ENCODE measurements around the gene SENP5.
A peak's percentile ranks its signal among the peaks of the same experiment; 100 is the strongest.
"Not testable (repeated sequence)": the region's sequence is repeated elsewhere in the genome, so short reads cannot be mapped to it uniquely, and the experiment has no call there.

The SENP5 gene, protein sequence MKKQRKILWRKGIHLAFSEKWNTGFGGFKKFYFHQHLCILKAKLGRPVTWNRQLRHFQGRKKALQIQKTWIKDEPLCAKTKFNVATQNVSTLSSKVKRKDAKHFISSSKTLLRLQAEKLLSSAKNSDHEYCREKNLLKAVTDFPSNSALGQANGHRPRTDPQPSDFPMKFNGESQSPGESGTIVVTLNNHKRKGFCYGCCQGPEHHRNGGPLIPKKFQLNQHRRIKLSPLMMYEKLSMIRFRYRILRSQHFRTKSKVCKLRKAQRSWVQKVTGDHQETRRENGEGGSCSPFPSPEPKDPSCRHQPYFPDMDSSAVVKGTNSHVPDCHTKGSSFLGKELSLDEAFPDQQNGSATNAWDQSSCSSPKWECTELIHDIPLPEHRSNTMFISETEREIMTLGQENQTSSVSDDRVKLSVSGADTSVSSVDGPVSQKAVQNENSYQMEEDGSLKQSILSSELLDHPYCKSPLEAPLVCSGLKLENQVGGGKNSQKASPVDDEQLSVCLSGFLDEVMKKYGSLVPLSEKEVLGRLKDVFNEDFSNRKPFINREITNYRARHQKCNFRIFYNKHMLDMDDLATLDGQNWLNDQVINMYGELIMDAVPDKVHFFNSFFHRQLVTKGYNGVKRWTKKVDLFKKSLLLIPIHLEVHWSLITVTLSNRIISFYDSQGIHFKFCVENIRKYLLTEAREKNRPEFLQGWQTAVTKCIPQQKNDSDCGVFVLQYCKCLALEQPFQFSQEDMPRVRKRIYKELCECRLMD

DNA sequence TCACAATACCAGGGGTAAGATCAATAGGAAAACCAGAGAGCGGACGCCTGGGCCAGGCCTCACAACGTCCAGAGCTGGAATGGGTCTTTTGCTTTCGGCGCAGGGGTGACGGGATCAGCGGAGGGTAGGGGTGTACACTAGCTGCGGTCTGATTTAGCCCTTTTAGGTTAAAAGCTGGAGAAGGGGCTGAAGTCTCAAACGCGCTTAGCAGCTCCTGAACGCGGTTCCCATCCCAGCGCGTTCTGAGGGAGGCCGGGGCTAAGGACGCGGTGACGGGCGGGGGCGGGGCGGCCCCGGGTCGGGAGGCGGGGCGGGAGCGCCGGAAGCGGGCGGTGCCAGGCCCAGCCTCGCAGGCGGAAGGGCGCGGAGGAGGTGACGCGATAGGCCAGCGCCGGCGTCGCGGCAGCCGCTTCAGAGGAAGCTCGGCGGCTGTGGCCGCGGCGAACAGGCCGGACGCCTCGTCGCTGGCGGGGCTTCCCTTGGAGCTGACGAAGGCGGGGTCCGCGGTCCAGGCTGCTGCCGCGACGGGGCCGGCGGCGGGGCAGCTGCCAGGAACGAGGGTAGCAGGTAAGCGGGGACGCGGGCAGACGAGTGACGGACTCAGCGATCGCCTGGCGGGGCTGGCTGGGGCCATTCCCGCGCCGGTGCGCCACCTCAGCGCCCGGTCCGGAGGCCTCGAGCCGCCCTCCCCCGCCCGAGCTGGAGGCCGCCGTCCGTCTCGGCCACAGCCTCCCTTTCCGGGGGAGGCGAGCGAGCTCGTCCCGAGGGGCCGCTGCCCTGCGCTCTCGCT, at the start of gene SENP5:
TSS of gene SENP5 (plus strand) at position 414 of the 790 bp plus-strand sequence. CDS start 17,262 bp downstream, outside the sequence.
- DNase-seq = peak; percentile 89

DNA sequence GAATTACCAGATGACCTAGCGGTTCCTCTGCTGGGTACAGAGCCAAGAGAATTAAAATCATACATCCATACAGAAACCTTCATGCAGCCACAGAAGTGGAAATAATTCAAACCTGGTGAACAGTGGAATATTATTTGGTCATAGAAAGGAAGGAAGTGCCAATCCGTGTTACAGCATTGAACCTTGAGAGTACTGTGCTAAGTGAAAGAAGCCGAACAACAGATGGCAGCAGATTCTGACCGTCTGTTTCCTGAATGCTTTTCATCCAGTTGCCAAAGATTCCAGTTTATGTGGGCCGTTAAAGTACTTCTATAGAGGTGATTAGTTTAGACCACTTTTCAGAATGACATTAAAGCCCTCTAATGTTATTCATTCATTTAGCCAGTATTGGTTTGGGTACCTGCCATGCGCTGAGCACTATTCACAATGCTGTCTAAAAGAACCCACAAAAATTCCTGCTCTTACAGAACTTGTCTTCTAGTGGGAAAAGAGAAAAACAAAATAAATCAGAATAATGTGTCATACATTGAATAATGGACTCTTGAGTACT, 45.8 kb upstream of the SENP5 start:
- DNase-seq = no peak

DNA sequence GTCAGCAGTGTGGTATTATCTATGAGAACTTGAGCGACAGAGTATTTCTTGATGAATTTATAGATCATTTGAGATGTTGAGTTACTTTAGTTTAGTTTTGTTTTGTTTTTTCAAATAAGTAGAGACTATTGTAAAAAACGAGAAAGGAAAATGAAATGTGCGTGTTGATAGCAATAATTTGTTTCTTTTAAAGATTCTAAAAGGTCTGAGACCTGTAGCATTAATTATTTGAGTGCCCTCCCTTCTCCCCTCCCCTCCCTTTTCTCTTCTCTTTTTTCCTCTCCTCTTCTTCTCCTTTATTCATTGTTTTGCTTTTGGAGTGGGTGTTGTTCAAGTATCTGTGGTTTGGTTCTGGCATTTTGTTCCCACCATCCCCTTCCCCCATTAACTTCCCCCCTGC, 38.1 kb upstream of the SENP5 start:
- DNase-seq = not testable (repeated sequence)

DNA sequence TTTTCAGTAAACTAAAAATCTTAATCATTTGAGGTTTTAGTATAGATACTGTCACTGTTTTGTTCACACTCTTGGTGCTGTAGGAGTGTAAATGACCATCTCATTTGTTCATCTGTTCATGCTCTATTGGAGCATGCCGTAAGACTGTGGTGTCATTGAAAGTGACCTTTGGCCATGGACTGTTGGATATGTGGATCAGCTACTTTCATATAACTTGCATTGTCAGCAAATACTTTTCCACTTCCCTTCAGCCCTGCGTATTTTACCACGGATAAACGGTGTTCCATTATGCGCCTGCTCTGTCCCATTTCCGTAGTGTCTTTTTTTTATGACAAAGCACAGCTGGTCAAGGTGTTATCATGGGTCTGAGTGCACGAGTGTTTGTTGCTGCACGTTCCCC, 32.6 kb upstream of the SENP5 start:
- DNase-seq = no peak

DNA sequence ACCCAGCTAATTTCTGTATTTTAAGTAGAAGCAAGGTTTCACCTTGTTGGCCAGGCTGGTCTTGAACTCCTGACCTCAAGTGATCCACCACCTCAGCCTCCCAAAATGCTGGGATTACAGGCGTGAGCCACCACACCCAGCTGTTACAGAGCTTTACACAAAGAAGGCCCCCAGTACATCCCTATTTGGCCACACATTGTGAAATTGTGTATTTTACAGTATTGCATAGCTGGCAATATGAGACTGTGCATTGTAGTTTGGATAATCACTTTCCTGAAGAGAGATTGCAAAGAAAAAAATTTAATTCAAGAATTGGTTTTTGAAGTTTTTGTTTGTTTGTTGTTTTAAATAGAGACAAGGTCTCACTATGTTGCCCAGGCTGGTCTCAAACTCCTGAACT, 31.1 kb upstream of the SENP5 start:
- DNase-seq = not testable (repeated sequence)

DNA sequence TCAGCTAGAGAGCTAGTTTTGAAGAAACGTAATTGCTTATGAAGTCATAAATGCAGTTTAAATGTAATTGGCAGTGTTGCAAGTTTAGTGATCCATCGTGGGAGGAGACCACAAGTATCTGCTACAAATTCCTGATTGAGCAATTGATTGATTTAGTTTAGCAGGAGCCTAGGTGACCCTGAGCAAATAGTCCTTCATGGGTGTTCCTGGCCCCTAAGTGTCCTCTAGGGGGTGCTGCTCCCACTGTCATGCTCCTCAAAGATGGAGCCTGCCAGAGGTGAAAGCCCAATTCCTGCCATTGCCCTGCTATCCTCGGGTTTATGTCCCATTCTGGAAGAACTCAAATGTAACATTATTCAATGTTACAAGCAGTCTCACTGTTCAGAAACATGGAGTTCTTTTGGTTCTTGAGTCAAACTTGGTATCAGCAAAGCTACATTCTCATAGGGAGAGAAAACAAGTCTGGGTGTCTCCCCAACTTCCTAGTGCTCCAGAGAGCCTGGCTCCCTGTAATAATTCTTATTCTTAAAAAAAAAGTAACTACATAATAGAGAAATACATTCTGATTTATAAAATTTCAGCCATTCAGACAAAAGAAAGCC, 29.8 kb upstream of the SENP5 start:
- peak; percentile 76 to 77 for DNase-seq

DNA sequence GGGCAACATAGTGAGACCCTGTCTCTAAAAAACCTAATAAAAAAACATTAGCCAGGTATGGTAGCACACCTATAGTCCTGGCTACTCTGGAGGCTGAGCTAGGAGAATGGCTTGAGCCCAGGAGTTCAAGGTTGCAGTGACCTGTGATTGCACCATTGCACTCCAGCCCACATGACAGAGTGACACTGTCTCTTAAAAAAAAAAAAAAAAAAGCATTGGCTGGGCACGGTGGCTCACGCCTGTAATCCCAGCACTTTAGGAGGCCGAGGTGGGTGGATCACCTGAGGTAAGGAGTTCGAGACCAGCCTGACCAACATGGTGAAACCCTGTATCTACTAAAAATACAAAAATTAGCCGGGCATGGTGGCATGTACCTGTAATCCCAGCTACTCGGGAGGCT, 28.4 kb upstream of the SENP5 start:
- DNase-seq = not testable (repeated sequence)

DNA sequence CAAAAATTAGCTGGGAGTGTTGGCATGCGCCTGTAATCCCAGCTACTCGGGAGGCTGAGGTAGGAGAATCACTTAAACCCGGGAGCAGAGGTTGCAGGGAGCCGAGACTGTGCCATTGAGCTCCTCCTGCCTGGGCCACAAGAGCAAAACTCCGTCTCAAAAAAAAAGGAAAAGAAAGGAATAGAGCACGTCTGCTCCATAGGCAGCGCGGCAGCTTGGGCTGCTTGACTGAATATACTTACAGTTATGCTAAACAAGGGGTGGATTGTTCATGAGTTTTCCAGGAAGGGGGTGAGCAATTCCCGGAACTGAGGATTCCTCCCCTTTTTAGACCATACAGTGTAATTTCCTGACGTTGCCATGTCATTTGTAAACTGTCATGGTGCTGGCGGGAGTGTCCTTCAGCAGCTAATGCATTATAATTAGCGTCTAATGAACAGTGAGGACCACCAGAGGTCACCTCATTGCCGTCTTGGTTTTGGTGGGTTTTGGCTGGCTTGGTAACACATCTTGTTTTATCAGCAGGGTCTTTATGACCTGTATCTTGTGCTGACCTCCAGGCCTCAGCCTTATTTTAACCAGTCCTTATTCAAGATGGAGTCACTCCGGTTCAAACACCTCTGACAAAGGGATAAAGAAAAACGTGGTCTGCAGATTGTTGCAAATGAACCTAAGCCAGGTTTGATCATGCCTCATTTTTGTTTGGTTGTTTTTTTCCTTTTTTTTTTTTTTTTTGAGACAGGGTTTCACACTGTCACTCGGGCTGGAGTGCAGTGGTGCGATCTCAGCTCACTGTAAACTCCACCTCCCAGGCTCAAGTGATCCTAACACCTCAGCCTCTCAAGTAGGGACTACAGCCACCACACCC, 24.9 kb upstream of the SENP5 start:
- no peak for DNase-seq

DNA sequence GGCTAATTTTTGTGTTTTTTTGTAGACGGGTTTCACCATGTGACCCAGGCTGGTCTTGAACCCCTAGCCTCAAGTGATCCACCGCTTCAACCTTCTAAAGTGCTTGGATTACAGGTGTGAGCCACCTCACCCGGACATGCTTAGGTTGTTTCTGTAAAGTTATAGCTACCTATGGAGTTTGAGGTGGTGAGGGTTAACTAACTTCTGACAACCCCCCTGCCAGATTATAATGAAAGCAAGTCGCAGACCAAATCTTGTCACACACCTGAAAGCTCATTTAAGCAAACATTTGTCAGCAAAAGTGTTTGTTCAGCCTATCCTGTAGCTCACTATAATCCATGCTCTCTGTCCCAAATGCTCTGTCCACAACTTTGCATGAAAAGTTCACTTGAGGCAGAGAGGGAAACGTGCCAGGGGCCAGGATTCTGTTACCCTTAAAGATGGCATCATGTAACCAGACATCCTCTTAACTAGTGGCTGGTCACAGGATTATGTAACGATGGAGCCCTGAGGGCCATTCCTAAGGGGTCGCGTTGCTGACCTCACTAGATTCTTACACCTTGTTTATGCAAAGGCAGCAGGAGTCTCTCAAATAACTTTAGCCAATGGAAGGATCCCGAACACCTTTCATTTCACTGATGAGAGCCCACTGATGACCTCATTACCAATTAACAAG, 24.1 kb upstream of the SENP5 start:
- DNase-seq = no peak

DNA sequence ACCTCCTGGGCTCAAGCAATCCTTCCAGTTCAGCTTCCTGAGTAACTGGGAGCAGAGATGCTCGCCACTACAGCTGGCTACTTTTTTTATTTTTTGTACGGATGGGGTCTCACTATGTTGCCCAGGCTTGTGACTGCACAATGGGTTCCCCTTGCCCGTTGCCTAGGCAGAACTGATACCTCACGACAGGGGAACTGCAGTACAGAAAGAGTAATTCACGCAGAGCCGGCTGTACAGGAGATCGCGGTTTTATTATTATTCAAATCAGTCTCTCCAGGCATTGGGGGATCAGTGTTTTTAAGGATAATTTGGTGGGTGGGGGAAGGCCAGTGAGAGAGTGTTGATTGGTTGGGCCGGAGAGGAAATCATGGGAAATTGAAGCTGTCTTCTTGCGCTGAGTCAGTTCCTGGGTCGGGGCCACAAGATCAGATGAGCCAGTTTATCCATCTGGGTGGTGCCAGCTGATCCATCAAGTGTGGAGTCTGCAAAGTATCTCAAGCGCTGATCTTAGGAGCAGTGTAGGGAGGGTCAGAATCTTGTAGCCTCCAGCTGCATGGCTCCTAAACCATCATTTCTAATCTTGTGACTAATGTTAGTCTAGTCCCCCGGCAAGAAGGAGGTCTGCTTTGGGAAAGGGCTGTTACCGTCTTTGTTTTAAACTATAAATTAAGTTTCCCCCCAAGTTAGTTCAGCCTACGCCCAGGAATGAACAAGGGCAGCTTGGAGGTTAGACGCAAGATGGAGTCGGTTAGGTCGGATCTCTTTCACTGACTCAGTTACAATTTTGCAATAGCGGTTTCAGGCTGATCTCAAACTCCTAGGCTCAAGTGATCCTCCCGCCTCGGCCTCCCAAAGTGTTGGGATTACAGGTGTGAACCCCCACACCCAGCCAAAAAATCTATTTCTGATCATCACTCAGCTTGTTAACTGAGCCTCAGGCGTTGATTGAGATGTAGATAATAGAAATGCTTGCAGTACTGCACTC, 23.2 kb upstream of the SENP5 start:
- DNase-seq = not testable (repeated sequence)

DNA sequence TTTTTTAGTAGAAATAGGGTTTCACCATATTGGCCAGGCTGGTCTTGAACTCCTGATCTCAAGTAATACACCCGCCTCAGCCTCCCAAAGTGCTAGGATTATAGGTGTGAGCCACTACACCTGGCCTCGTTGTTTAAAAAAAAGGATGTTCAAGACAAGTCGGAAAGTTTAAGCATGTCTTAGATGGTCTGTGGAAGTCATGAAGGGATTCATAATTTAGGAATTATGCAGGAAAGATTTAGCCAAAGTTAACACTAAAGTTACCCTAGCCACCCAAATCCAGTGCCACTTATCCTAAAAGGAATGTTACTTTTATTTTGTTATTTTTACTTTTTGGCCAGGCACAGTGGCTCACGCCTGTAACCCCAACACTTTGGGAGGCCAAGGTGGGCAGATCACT, 19.3 kb upstream of the SENP5 start:
- DNase-seq = not testable (repeated sequence)

DNA sequence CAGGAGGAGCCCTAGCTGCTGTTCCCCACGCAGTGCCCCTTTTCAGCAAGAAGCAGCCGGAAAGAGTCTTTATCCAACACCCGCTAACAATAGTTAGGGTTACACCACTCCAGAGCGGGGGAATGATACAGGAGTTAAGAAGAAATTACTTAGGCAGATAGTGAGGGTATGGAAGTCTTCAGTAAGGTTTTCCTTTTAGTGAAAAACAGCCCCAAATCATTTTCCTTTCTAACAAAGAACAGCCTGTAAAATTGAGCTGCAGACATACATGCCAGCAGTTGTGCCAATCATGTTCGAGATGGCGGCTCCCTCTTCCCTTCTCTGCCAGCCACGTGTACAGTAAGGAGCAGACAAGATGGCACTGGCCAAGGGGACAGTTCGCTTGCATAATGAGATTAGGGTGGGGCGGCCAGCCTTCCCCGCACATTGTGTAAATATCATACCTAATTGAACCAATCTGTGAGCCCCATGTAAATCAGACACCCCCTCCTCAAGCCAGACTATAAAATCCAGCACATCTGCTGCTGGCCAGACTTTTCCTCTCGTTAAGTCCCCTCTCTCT, 18.5 kb upstream of the SENP5 start:
- no peak for DNase-seq

DNA sequence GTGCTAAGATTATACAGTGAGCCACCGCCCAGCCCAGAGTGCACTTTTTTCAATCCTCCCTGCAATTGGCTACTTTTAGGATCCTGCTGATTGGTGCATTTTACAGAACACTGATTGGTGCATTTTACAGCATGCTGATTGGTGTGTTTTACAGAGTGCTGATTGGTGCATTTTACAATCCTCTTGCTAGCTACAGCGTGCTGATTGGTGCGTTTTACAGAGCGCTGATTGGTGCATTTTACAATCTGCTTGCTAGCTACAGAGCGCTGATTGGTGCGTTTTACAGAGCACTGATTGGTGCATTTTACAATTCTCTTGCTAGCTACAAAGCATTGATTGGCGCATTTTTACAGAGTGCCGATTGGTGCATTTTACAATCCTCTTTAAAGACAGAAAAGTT, 4.7 kb upstream of the SENP5 start:
- DNase-seq = not testable (repeated sequence)

DNA sequence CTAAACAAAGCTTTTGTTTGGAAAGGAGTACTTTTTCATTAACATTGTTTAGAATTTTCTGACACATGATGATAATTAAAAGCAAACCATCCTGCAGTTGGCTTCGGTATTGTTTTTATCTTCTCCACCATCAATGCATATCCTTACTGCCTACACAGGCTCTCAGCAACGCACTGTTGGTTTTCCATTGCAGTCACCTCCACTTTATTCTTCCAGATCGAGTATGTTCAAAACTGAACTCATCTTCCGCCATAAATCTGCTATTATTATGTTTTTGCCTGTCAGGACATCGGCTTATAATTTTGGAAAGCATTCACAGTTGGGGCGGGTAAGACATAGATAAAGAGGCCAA, 589 bp upstream of the SENP5 start:
- DNase-seq = no peak

DNA sequence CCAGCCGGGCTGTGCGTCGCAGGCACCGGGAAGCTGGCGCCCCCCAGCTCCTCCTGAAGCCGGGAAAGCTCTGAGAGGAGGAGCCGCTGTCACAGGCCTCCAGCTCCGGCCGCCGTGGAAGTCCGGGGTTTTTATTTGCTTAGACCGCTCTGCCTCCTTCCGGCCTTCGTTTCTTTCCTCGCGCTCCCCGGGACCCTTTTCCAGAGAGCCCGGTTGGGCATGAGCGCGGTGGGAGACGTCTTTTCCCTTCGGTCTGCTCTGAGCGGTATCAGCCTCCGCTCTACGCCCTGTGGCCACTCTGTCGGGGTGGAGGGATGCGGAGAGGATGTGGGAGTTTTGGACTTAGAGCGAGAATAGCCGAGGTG, 559 bp downstream of the SENP5 start:
- DNase-seq = peak in 1 of 2 donors; percentile 25

DNA sequence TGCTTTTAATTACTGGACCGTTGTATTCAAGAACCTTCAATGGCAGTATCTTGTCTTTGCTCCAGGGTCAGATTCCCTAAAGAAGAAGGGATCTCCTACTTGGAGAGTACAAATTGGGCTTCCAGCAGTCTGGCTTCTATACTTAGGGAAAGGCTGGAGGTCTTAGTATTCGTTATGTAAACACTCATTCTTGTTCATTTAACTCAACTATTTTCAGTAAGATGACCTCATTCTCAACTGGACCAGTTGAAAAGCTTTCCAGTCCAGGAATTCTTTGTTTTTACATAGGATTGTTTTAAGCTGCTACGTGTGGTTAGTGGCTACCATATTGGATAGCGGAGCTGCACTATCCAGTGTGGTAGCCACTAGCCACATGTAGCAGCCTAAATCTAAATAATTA, 4.6 kb downstream of the SENP5 start:
- DNase-seq = no peak

DNA sequence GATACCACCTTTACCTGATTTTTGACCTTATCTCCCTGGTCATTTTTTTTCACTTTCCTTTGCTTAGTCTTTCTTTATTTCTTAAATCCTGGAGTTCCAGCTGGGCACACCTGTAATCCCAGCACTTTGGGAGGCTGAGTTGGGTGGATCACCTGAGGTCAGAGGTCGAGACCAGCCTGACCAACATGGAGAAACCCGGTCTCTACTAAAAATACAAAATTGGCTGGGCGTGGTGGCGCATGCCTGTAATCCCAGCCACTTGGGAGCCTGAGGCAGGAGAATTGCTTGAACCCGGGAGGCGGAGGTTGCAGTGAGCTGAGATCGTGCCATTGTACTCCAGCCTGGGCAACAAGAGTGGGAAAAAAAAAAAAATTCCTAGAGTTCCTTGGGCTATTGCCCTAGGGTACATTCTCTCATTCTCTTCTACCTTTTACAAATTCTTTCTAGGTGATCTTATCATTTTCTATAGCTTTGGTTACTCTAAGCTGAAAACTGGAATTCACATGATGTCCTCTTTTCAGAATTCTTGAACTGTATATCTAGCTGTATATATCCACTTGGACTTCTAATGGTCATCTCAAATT, 6.9 kb downstream of the SENP5 start:
- DNase-seq = not testable (repeated sequence)

DNA sequence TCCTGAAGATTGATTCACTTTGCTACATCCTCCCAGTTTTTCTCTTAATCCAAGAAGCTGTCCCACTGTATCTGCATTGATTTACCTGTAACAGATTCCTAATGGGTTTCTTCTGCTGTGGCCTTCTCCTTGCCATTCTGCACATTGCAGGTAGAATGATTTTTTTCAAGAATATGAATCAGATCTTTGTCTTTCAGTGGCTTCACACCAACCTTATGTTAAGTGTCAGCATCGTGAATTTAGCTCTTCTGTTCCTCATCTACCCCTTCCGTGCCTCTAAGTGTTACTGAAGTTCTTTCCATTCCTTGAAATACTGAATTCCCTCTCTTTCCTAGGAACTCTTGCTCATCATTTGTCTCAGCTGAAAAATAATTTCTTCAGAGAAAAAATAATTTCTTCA, 7.5 kb downstream of the SENP5 start:
- no peak for DNase-seq

DNA sequence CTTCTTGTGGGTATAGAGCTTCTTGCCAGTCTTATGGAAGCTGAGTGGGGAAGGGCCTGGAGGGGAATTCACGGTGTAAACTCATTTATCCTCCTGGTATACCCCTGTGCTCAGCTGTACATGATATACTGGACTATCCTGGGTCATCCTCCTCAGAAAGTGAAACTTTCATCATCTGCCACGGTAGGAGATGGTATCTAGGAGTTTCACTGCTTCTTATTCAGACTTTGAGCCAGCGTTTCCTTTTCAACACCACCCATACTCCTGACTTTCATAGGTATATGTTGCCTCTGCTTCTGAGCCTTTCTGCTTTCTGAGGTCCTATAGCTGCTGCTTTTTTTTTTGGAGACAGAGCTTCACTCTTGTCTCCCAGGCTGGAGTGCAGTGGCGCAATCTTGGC, 15.6 kb downstream of the SENP5 start:
- DNase-seq = no peak

Measured in CD4-positive, alpha-beta T cell treated with Interleukin-4 for 1 hour (primary cell).